Psoas muscle (tissue), 8 donors: ENCODE measurements around the gene SURF2. TPM values are rescaled to one million over a fixed set of nuclear protein-coding genes. Genes with fewer than 3 reads are reported as not detected.
A peak's percentile ranks its signal among the peaks of the same experiment; 100 is the strongest.

Source experiments
- ATAC-seq, 4 donors: fragments of 200-7000 bp; cut with Tn5 transposase; one replicate each; pipeline ENCODE4 v1.9.1; 2020; ENCODE audit warnings: moderate library complexity in 3 of 4, mild to moderate bottlenecking in 2 of 4
- DNase-seq, 2 donors: peaks; one replicate each; pipeline ENCODE4 v3.0.0-alpha.2; 2020
- H3K27ac ChIP-seq: fragments of 200-600 bp; one replicate; pipeline ENCODE4 v1.8.0; 2022
- H3K27me3 ChIP-seq, 3 donors: fragments of 200-600 bp in 1 of 3; one replicate each; pipeline versions ENCODE4 v1.6.1 to v1.8.0; 2013 to 2022; ENCODE audit warnings: low read length in 2 of 3, mild to moderate bottlenecking in 2 of 3, moderate library complexity in 1 of 3; ENCODE audit not compliant: insufficient read depth in 3 of 3
- H3K36me3 ChIP-seq, 2 donors: fragments of 200-600 bp in 1 of 2; one replicate each; pipeline versions ENCODE4 v1.6.1 to v1.8.0; 2013 to 2022; ENCODE audit warnings: low read depth in 1 of 2, mild to moderate bottlenecking in 1 of 2, moderate library complexity in 1 of 2; ENCODE audit not compliant: insufficient read depth in 1 of 2
- H3K4me1 ChIP-seq: fragments of 200-600 bp; one replicate; pipeline ENCODE4 v1.8.0; 2022
- H3K4me3 ChIP-seq: fragments of 200-600 bp; one replicate; pipeline ENCODE4 v1.8.0; 2022; ENCODE audit warnings: mild to moderate bottlenecking
- H3K9me3 ChIP-seq: fragments of 200-600 bp; one replicate; pipeline ENCODE4 v1.8.0; 2022
- CTCF ChIP-seq: fragments of 200-600 bp; IDR thresholded peaks from one replicate; pipeline ENCODE4 v1.8.0; 2022; ENCODE audit warnings: antibody characterized with exemption
- WGBS, 3 donors: extraction: QIAGEN DNeasy Blood & Tissue Kit; methylation state at CpG; one replicate each; pipeline versions ENCODE4 v1.1.6 to v1.1.7; 2013; 5-methylcytosine and 5-hydroxymethylcytosine counted together
- intact Hi-C, 2 donors: fragments of 100-400 bp; cut with DNase I; formaldehyde crosslinking; loops; one replicate each; pipeline versions ENCODE4 v1.11.0 to v1.14.2; 2022
- polyA plus RNA-seq, 3 donors: library from polyadenylated mRNA; stranded (reverse); fragments of 200-250 nt; gene quantifications; one replicate each; pipeline ENCODE4 v1.2.3, GENCODE V29; 2013
- total RNA-seq, 4 donors: library from RNA; stranded (reverse); fragmentation: NEBNext Ultra II Directional in 2 of 4; extraction: Animal tissue kit (Norgen Biotek cat#: 25700) in 2 of 4; gene quantifications; one replicate each; pipeline versions ENCODE4 v1.2.1 to v1.2.4, GENCODE V29; 2021 to 2023
- donor health status: healthy with polysubstance abuse.
- donor health status: DM: no; HTN: no; CAD: no; lungs with moderate emphysema.
- donor health status: Bipolar disorder and iron deficiency.
- donor health status: healthy.
- donor health status: DM: yes; HTN: yes; CAD: no.
- donor health status: DM: no; HTN: no; CAD: no.
- donor health status: DM: no; HTN: no; CAD: no.
- donor health status: DM: yes; HTN: yes; CAD: no.

The SURF2 gene
- total and polyA plus RNA-seq, 7 donors = 10.9 to 50.6 (median 13.8) TPM

- H3K27ac ChIP-seq = peak within 1 kb of the TSS; percentile 91
- no peaks in the 10 kb centered on the region for H3K9me3 ChIP-seq
- WGBS, 3 donors = 0% methylated on average over 61 to 64 of the region's 64 CpGs
- peak; percentile 91 to 95 for DNase-seq
- no peaks in the 10 kb centered on the region for H3K27me3 ChIP-seq
- intact Hi-C loops = loop anchor here in 1 of 2 donors (5.0 kb wide), 1 partner anchor 129 kb away; the partner anchor contains the start of gene SLC2A6
- peaks cover 29% of the 10 kb centered on the region for H3K4me1 ChIP-seq
- peak within 1 kb of the TSS; percentile 97 for H3K4me3 ChIP-seq
- peaks cover 11 to 79% of the 10 kb centered on the region in 2 donors for H3K36me3 ChIP-seq
- TF ChIP-seq CTCF = no peak
- ATAC-seq = peak; percentile 87 to 93 (median 90)
Observed at GRCh38 chr9:133347985-133348717, 8.2 kb upstream of the SURF2 start, which contains the start of the genes MED22 and RPL7A. Gene MED22, minus strand, starts transcription at chr9:133348131. Its CDS starts 1,469 bp downstream, at chr9:133346662. Gene RPL7A, plus strand, starts transcription at chr9:133348218. Its CDS starts 26 bp downstream, at chr9:133348244.

GRCh38 chr9:133348718-133349573 is 7.4 kb upstream of the SURF2 start:
- 14 to 21% (median 17%) methylated on average over 25 of the region's 25 CpGs for WGBS, 3 donors
- Histone ChIP-seq H3K9me3 (no peaks in the 10 kb centered on the region), H3K27ac (peak overlapping the region; percentile 91), H3K4me1 (peaks cover 29% of the 10 kb centered on the region), H3K27me3 (no peaks in the 10 kb centered on the region), H3K4me3 (peak overlapping the region; percentile 97), H3K36me3 (peaks cover 7 to 79% of the 10 kb centered on the region in 2 donors)
- ATAC-seq (no peak), DNase-seq (no peak)
- no peak for TF ChIP-seq CTCF
- intact Hi-C loops = loop anchor here in 1 of 2 donors (5.0 kb wide), 1 partner anchor 128 kb away; the partner anchor contains the start of gene SLC2A6

GRCh38 chr9:133349965-133350616 is 6.3 kb upstream of the SURF2 start:
- WGBS, 3 donors = 65 to 80% (median 71%) methylated on average over 15 of the region's 15 CpGs
- ATAC-seq (no peak), DNase-seq (no peak)
- Histone ChIP-seq H3K4me1 (peaks cover 37% of the 10 kb centered on the region), H3K4me3 (peak overlapping the region; percentile 97), H3K27ac (no peak overlapping the region), H3K27me3 (no peaks in the 10 kb centered on the region), H3K36me3 (peaks cover 7 to 74% of the 10 kb centered on the region in 2 donors), H3K9me3 (no peaks in the 10 kb centered on the region)
- no peak for TF ChIP-seq CTCF
- intact Hi-C loops = loop anchor here (5.0 to 10.0 kb wide), 2 partner anchors 115 to 127 kb away; partner anchors contain the start of gene SLC2A6 (in 1 of the 2)

- no peak for TF ChIP-seq CTCF
- Histone ChIP-seq H3K9me3 (no peaks in the 10 kb centered on the region), H3K27ac (peak overlapping the region; percentile 46), H3K36me3 (peaks cover 7 to 61% of the 10 kb centered on the region in 2 donors), H3K4me1 (peaks cover 37% of the 10 kb centered on the region), H3K27me3 (no peaks in the 10 kb centered on the region), H3K4me3 (no peak overlapping the region)
- 68 to 89% (median 83%) methylated on average over 3 of the region's 3 CpGs for WGBS, 3 donors
- intact Hi-C loops = loop anchor here in 1 of 2 donors (10.0 kb wide), 1 partner anchor 113 kb away; no protein-coding TSS in a partner anchor
- ATAC-seq (no peak), DNase-seq (no peak)
Observed at GRCh38 chr9:133351526-133351907, 4.8 kb upstream of the SURF2 start.
